22Rv1 (cell line): ENCODE measurements around the gene PRR30.
A peak's percentile ranks its signal among the peaks of the same experiment; 100 is the strongest.

ENCODE experiments used
- H3K27ac ChIP-seq: fragments of 450-650 bp; 2 replicates; pipeline ENCODE4 v1.5.1; 2017
- CTCF ChIP-seq: fragments of 450-650 bp; IDR thresholded peaks from 2 replicates; pipeline ENCODE4 v1.5.1; 2017; ENCODE audit warnings: mild to moderate bottlenecking
- ZFX ChIP-seq: fragments of 450-650 bp; IDR thresholded peaks from 2 replicates; pipeline ENCODE4 v1.6.1; 2017; ENCODE audit warnings: antibody characterized with exemption, borderline replicate concordance

Gene PRR30

GRCh38 chr2:27126252-27126710, 12.9 kb downstream of the PRR30 start:
- no peak overlapping the region for H3K27ac ChIP-seq
- no peak for TF ChIP-seq ZFX
- TF ChIP-seq CTCF: no peak

GRCh38 chr2:27125104-27125503, 14.1 kb downstream of the PRR30 start:
- no peak for TF ChIP-seq CTCF
- no peak overlapping the region for H3K27ac ChIP-seq

GRCh38 chr2:27123302-27124150, 15.7 kb downstream of the PRR30 start, which contains the start of gene ABHD1:
ABHD1 (plus strand) TSS chr2:27123815; CDS start chr2:27123949, 134 bp downstream.
- H3K27ac ChIP-seq: no peak within 1 kb of the TSS
- TF ChIP-seq ZFX (no peak), CTCF (peak; percentile 37)

- no peak overlapping the region for H3K27ac ChIP-seq
- TF ChIP-seq ZFX (no peak), CTCF (no peak)
These were observed 16.4 kb downstream of the PRR30 start for GRCh38 chr2:27122791-27123190.

GRCh38 chr2:27121906-27122305, 17.3 kb downstream of the PRR30 start:
- TF ChIP-seq ZFX: no peak
- no peak for TF ChIP-seq CTCF
- H3K27ac ChIP-seq: no peak overlapping the region

- H3K27ac ChIP-seq: peak overlapping the region; percentile 58; the same call in 1 of the 2 replicates
These were observed 19.9 kb downstream of the PRR30 start for GRCh38 chr2:27119330-27119670.

- TF ChIP-seq CTCF (peak; percentile 18; the same call in 1 of the 2 replicates), ZFX (no peak)
- peak within 1 kb of the TSS; percentile 58 for H3K27ac ChIP-seq
These were observed 20.5 kb downstream of the PRR30 start, which contains the start of gene CGREF1 for GRCh38 chr2:27118525-27119329. CGREF1 (minus strand) TSS chr2:27119128; CDS start chr2:27104366, 14,762 bp downstream.
